ENCODE results near the gene SOWAHA.

- TF ChIP-seq EZH2 (IDR thresholded peaks at IDR 0.05; ENCODE audit: borderline replicate concordance, control insufficient read depth, low read depth, low read length): no peak
- TF ChIP-seq CTCF (IDR thresholded peaks at IDR 0.05 in 2 of 3, conservative IDR thresholded peaks at IDR 0.05 in 1 of 3; ENCODE audit: control insufficient read depth in 2 of 3, extremely low read depth in 1 of 3, insufficient read depth in 1 of 3, low read depth in 3 of 3, low read length in 3 of 3): no peak
- TF ChIP-seq YY1 (IDR thresholded peaks at IDR 0.05; ENCODE audit: low read depth, low read length): no peak
- TF ChIP-seq HDAC2 (IDR thresholded peaks at IDR 0.05): no peak
Observed at GRCh38 chr5:132813599-132814502, 749 bp downstream of the SOWAHA start.

Data from GM12878 (cell line).